ENCODE data around the gene CNEP1R1.

The CNEP1R1 gene

GRCh38 chr16:50007744-50008143 lies 17.3 kb upstream of the CNEP1R1 start:
- WGBS, result 86% methylated on average over 1 of the region's 1 CpG
- Histone ChIP-seq H3K23ac (ENCODE audit: low read length in 2 of 2) (no peak overlapping the region), H3K4me2 (ENCODE audit: low read length, poor library complexity, severe bottlenecking) (no peak overlapping the region), H3K79me1 (replicated peaks; ENCODE audit: low read length, poor library complexity, severe bottlenecking) (no peaks in the 10 kb centered on the region), H2AK5ac (ENCODE audit: low read length, severe bottlenecking) (no peak overlapping the region), H3K9me3 (ENCODE audit: control insufficient read depth, low read length) (no peaks in the 10 kb centered on the region), H3K36me3 (ENCODE audit: control insufficient read depth in 1 of 2, insufficient read depth in 2 of 2, low read depth in 1 of 2, low read length in 2 of 2) (no peaks in the 10 kb centered on the region), H3K4me3 (ENCODE audit: insufficient read depth in 1 of 2, low read depth in 1 of 2, low read length in 2 of 2) (no peak overlapping the region), H3K27me3 (ENCODE audit: control insufficient read depth in 1 of 2, insufficient read depth in 1 of 2, low read length in 2 of 2) (peaks cover 0 to 3% of the 10 kb centered on the region in 2 experiments), H3K4ac (ENCODE audit: low read depth in 1 of 2, low read length in 2 of 2) (no peak overlapping the region), H3K4me1 (ENCODE audit: control insufficient read depth, insufficient read depth, low read depth, low read length) (peaks cover 1% of the 10 kb centered on the region), H4K91ac (ENCODE audit: low read length) (no peak overlapping the region), H2BK12ac (ENCODE audit: low read length in 2 of 2) (no peak overlapping the region), H2BK15ac (ENCODE audit: low read depth, poor library complexity, severe bottlenecking) (no peak overlapping the region), H2BK5ac (ENCODE audit: low read depth, low read length, poor library complexity, severe bottlenecking) (no peak overlapping the region), H4K8ac (ENCODE audit: low read length) (no peak overlapping the region), H3K27ac (ENCODE audit: low read length, poor library complexity, severe bottlenecking) (no peak overlapping the region), H3K18ac (ENCODE audit: low read depth in 1 of 2, low read length in 2 of 2) (no peak overlapping the region), H2AFZ (ENCODE audit: low read depth, low read length) (no peak overlapping the region), H3K14ac (ENCODE audit: low read length in 2 of 2) (no peak overlapping the region), H3K9ac (ENCODE audit: low read length) (no peak overlapping the region), H2BK120ac (ENCODE audit: low read depth, low read length) (no peak overlapping the region)
- DNase-seq, result no peak

GRCh38 chr16:50010212-50010611 lies 14.8 kb upstream of the CNEP1R1 start:
- Histone ChIP-seq H3K36me3 (ENCODE audit: control insufficient read depth in 1 of 2, insufficient read depth in 2 of 2, low read depth in 1 of 2, low read length in 2 of 2) (no peaks in the 10 kb centered on the region), H3K4me2 (ENCODE audit: low read length, poor library complexity, severe bottlenecking) (no peak overlapping the region), H2BK120ac (ENCODE audit: low read depth, low read length) (no peak overlapping the region), H3K27ac (ENCODE audit: low read length, poor library complexity, severe bottlenecking) (no peak overlapping the region), H3K4me1 (ENCODE audit: control insufficient read depth, insufficient read depth, low read depth, low read length) (peaks cover 1% of the 10 kb centered on the region), H3K79me1 (replicated peaks; ENCODE audit: low read length, poor library complexity, severe bottlenecking) (no peaks in the 10 kb centered on the region), H3K9me3 (ENCODE audit: control insufficient read depth, low read length) (no peaks in the 10 kb centered on the region), H3K14ac (ENCODE audit: low read length in 2 of 2) (no peak overlapping the region), H3K4me3 (ENCODE audit: insufficient read depth in 1 of 2, low read depth in 1 of 2, low read length in 2 of 2) (no peak overlapping the region), H2BK12ac (ENCODE audit: low read length in 2 of 2) (no peak overlapping the region), H3K9ac (ENCODE audit: low read length) (no peak overlapping the region), H2AFZ (ENCODE audit: low read depth, low read length) (no peak overlapping the region), H3K4ac (ENCODE audit: low read depth in 1 of 2, low read length in 2 of 2) (no peak overlapping the region), H3K18ac (ENCODE audit: low read depth in 1 of 2, low read length in 2 of 2) (no peak overlapping the region), H2BK15ac (ENCODE audit: low read depth, poor library complexity, severe bottlenecking) (no peak overlapping the region), H4K91ac (ENCODE audit: low read length) (no peak overlapping the region), H3K27me3 (ENCODE audit: control insufficient read depth in 1 of 2, insufficient read depth in 1 of 2, low read length in 2 of 2) (peaks cover 0 to 5% of the 10 kb centered on the region in 2 experiments), H2AK5ac (ENCODE audit: low read length, severe bottlenecking) (no peak overlapping the region), H3K23ac (ENCODE audit: low read length in 2 of 2) (no peak overlapping the region), H4K8ac (ENCODE audit: low read length) (no peak overlapping the region), H2BK5ac (ENCODE audit: low read depth, low read length, poor library complexity, severe bottlenecking) (no peak overlapping the region)
- no peak for DNase-seq
- WGBS, result 86% methylated on average over 2 of the region's 2 CpGs

- H3K27me3 ChIP-seq (ENCODE audit: control insufficient read depth in 1 of 2, insufficient read depth in 1 of 2, low read length in 2 of 2), result peaks cover 0 to 5% of the 10 kb centered on the region in 2 experiments
- no peak overlapping the region for H3K14ac ChIP-seq (ENCODE audit: low read length in 2 of 2)
- H3K79me1 ChIP-seq (replicated peaks; ENCODE audit: low read length, poor library complexity, severe bottlenecking), result no peaks in the 10 kb centered on the region
- no peak overlapping the region for H3K4me3 ChIP-seq (ENCODE audit: insufficient read depth in 1 of 2, low read depth in 1 of 2, low read length in 2 of 2)
- H4K91ac ChIP-seq (ENCODE audit: low read length), result no peak overlapping the region
- no peak overlapping the region for H2BK120ac ChIP-seq (ENCODE audit: low read depth, low read length)
- no peak overlapping the region for H2BK15ac ChIP-seq (ENCODE audit: low read depth, poor library complexity, severe bottlenecking)
- peaks cover 1% of the 10 kb centered on the region for H3K4me1 ChIP-seq (ENCODE audit: control insufficient read depth, insufficient read depth, low read depth, low read length)
- H3K27ac ChIP-seq (ENCODE audit: low read length, poor library complexity, severe bottlenecking), result no peak overlapping the region
- no peak overlapping the region for H3K23ac ChIP-seq (ENCODE audit: low read length in 2 of 2)
- H2BK12ac ChIP-seq (ENCODE audit: low read length in 2 of 2), result no peak overlapping the region
- WGBS, result 75% methylated on average over 3 of the region's 3 CpGs
- no peak overlapping the region for H2AFZ ChIP-seq (ENCODE audit: low read depth, low read length)
- H3K9me3 ChIP-seq (ENCODE audit: control insufficient read depth, low read length), result no peaks in the 10 kb centered on the region
- no peak overlapping the region for H2AK5ac ChIP-seq (ENCODE audit: low read length, severe bottlenecking)
- H3K4ac ChIP-seq (ENCODE audit: low read depth in 1 of 2, low read length in 2 of 2), result no peak overlapping the region
- H3K9ac ChIP-seq (ENCODE audit: low read length), result no peak overlapping the region
- no peak overlapping the region for H3K4me2 ChIP-seq (ENCODE audit: low read length, poor library complexity, severe bottlenecking)
- no peak overlapping the region for H3K18ac ChIP-seq (ENCODE audit: low read depth in 1 of 2, low read length in 2 of 2)
- H4K8ac ChIP-seq (ENCODE audit: low read length), result no peak overlapping the region
- no peaks in the 10 kb centered on the region for H3K36me3 ChIP-seq (ENCODE audit: control insufficient read depth in 1 of 2, insufficient read depth in 2 of 2, low read depth in 1 of 2, low read length in 2 of 2)
- DNase-seq, result peak; percentile 56
- no peak overlapping the region for H2BK5ac ChIP-seq (ENCODE audit: low read depth, low read length, poor library complexity, severe bottlenecking)
Measured at GRCh38 chr16:50011707-50012106, 13.3 kb upstream of the CNEP1R1 start.

DNA sequence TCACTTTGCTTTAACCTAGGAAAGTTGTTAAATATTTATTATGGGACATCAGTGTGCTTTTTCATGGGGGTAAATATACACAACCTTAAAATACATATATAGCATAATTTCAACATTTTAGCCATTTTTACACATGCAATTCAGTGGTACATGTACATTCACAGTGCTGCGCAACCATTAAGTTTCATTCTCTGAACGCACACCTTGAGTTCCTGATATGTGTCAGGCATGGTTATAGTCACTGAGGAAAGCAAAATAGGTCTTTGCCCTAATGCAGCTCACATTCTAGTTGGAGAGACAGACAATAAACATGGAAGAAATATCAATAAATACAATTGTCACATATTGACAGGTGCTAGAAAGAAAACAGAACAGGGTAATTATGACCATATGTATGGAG lies 12.8 kb upstream of the CNEP1R1 start:
- DNase-seq, result no peak

More for the DNA sequence above, 12.8 kb upstream of the CNEP1R1 start:
- H2BK12ac ChIP-seq (ENCODE audit: low read length in 2 of 2), result no peak overlapping the region
- H3K9me3 ChIP-seq (ENCODE audit: control insufficient read depth, low read length), result no peaks in the 10 kb centered on the region
- H3K27ac ChIP-seq (ENCODE audit: low read length, poor library complexity, severe bottlenecking), result no peak overlapping the region
- no peak overlapping the region for H2AFZ ChIP-seq (ENCODE audit: low read depth, low read length)
- H3K18ac ChIP-seq (ENCODE audit: low read depth in 1 of 2, low read length in 2 of 2), result no peak overlapping the region
- no peaks in the 10 kb centered on the region for H3K36me3 ChIP-seq (ENCODE audit: control insufficient read depth in 1 of 2, insufficient read depth in 2 of 2, low read depth in 1 of 2, low read length in 2 of 2)
- no peak overlapping the region for H2BK5ac ChIP-seq (ENCODE audit: low read depth, low read length, poor library complexity, severe bottlenecking)
- H4K8ac ChIP-seq (ENCODE audit: low read length), result no peak overlapping the region
- 100% methylated on average over 2 of the region's 2 CpGs for WGBS
- H2BK15ac ChIP-seq (ENCODE audit: low read depth, poor library complexity, severe bottlenecking), result no peak overlapping the region
- H3K27me3 ChIP-seq (ENCODE audit: control insufficient read depth in 1 of 2, insufficient read depth in 1 of 2, low read length in 2 of 2), result peaks cover 0 to 5% of the 10 kb centered on the region in 2 experiments
- no peak overlapping the region for H3K4me2 ChIP-seq (ENCODE audit: low read length, poor library complexity, severe bottlenecking)
- H3K4me3 ChIP-seq (ENCODE audit: insufficient read depth in 1 of 2, low read depth in 1 of 2, low read length in 2 of 2), result no peak overlapping the region
- H3K23ac ChIP-seq (ENCODE audit: low read length in 2 of 2), result no peak overlapping the region
- H2BK120ac ChIP-seq (ENCODE audit: low read depth, low read length), result no peak overlapping the region
- H3K4ac ChIP-seq (ENCODE audit: low read depth in 1 of 2, low read length in 2 of 2), result no peak overlapping the region
- H3K79me1 ChIP-seq (replicated peaks; ENCODE audit: low read length, poor library complexity, severe bottlenecking), result no peaks in the 10 kb centered on the region
- H2AK5ac ChIP-seq (ENCODE audit: low read length, severe bottlenecking), result no peak overlapping the region
- H4K91ac ChIP-seq (ENCODE audit: low read length), result no peak overlapping the region
- H3K9ac ChIP-seq (ENCODE audit: low read length), result no peak overlapping the region
- peaks cover 1% of the 10 kb centered on the region for H3K4me1 ChIP-seq (ENCODE audit: control insufficient read depth, insufficient read depth, low read depth, low read length)
- H3K14ac ChIP-seq (ENCODE audit: low read length in 2 of 2), result no peak overlapping the region
